HepG2 (cell line): ENCODE data around the gene CMTM1. TPM values are rescaled to one million over a fixed set of nuclear protein-coding genes. Genes with fewer than 3 reads are reported as not detected.

Experiments used
- ARNT2 ChIP-seq: sonication (generic); formaldehyde crosslinking; IDR thresholded peaks from 2 replicates; pipeline ENCODE4 v1.8.0; 2022; ENCODE audit warnings: mild to moderate bottlenecking, low read depth, missing genetic modification reagents, moderate library complexity
- ELF3 ChIP-seq: IDR thresholded peaks from 2 replicates; pipeline ENCODE4 v1.6.1; 2016; ENCODE audit warnings: missing genetic modification reagents, missing compliant biosample characterization
- GATA4 ChIP-seq: sonication (generic); IDR thresholded peaks from 2 replicates; pipeline ENCODE4 v1.6.1; 2016; ENCODE audit warnings: antibody characterized with exemption, low read depth, borderline replicate concordance
- GTF2F1 ChIP-seq: fragments of 150-350 bp; IDR thresholded peaks from 2 replicates; pipeline ENCODE4 v1.6.1; 2014; ENCODE audit warnings: low read length
- HCFC1 ChIP-seq: fragments of 150-350 bp; IDR thresholded peaks from 2 replicates; pipeline ENCODE4 v1.6.1; 2014; ENCODE audit warnings: low read depth, low read length
- KAT8 ChIP-seq: IDR thresholded peaks from 2 replicates; pipeline ENCODE4 v1.6.1; 2016; ENCODE audit warnings: missing genetic modification reagents, missing compliant biosample characterization
- KLF15 ChIP-seq: sonication (generic); formaldehyde crosslinking; IDR thresholded peaks from 2 replicates; pipeline ENCODE4 v1.8.1; 2023; ENCODE audit warnings: borderline replicate concordance, mild to moderate bottlenecking, inconsistent platforms, missing genetic modification reagents, mixed read lengths
- MEF2D ChIP-seq: sonication (generic); formaldehyde crosslinking; IDR thresholded peaks from 2 replicates; pipeline ENCODE4 v1.5.1; 2020; ENCODE audit warnings: mild to moderate bottlenecking, missing genetic modification reagents
- SMAD1 ChIP-seq: sonication (generic); formaldehyde crosslinking; IDR thresholded peaks from 2 replicates; pipeline ENCODE4 v1.4.0; 2020; ENCODE audit warnings: missing genetic modification reagents, low read depth, mild to moderate bottlenecking, borderline replicate concordance
- TBP ChIP-seq: sonication (generic); formaldehyde crosslinking; IDR thresholded peaks from 2 replicates; pipeline ENCODE4 v1.5.0; 2020; ENCODE audit warnings: missing genetic modification reagents
- ZEB1 ChIP-seq: IDR thresholded peaks from 2 replicates; pipeline ENCODE4 v1.6.1; 2012; ENCODE audit warnings: mild to moderate bottlenecking, low read depth, inconsistent platforms; ENCODE audit not compliant: insufficient replicate concordance
- ZNF547 ChIP-seq: sonication (generic); formaldehyde crosslinking; IDR thresholded peaks from 2 replicates; pipeline ENCODE4 v1.5.1; 2020; ENCODE audit warnings: mild to moderate bottlenecking, missing genetic modification reagents
- ZNF615 ChIP-seq: sonication (generic); formaldehyde crosslinking; IDR thresholded peaks from 2 replicates; pipeline ENCODE4 v1.5.0; 2020; ENCODE audit warnings: mild to moderate bottlenecking, missing genetic modification reagents, borderline replicate concordance
- ZNF746 ChIP-seq: sonication (generic); formaldehyde crosslinking; IDR thresholded peaks from 2 replicates; pipeline ENCODE4 v1.8.0; 2022; ENCODE audit warnings: mild to moderate bottlenecking, missing genetic modification reagents
- polyA plus RNA-seq, 8 experiments: library from polyadenylated mRNA; depleted of rRNA in 3 of 8; stranded (reverse) in 7 of 8; unstranded in 1 of 8; fragments of >200 nt; fragmentation: Illumina TruSeq in 4 of 8; extraction: Trizol in 4 of 8; gene quantifications; 2 replicates each; pipeline versions ENCODE4 v1.2.1 to v1.2.3, GENCODE V29; 2011 to 2016; ENCODE audit warnings: low read depth in 4 of 8, missing spikeins in 1 of 8, mixed read lengths in 1 of 8; ENCODE audit not compliant: insufficient read depth in 1 of 8
- total RNA-seq, 5 experiments: library from RNA; depleted of rRNA; stranded (reverse); fragments of >200 nt; fragmentation: Illumina TruSeq; extraction: Trizol; gene quantifications; 2 replicates each; pipeline ENCODE4 v1.2.3, GENCODE V29; 2016; ENCODE audit warnings: low read depth in 1 of 5
- TF ChIP-seq, protein P1 (sequence below): sonication (generic); formaldehyde crosslinking; IDR thresholded peaks from 2 replicates; pipeline ENCODE4 v1.5.0; 2020; ENCODE audit warnings: mild to moderate bottlenecking, missing genetic modification reagents
- TF ChIP-seq, protein P2 (sequence below): sonication (generic); formaldehyde crosslinking; conservative IDR thresholded peaks from 2 replicates; pipeline ENCODE4 v1.4.0; 2020; ENCODE audit warnings: mild to moderate bottlenecking, missing genetic modification reagents, moderate library complexity
- TF ChIP-seq, protein P3 (sequence below): sonication (generic); formaldehyde crosslinking; IDR thresholded peaks from 2 replicates; pipeline ENCODE4 v1.4.0; 2020; ENCODE audit warnings: missing genetic modification reagents, borderline replicate concordance
- TF ChIP-seq, protein P4 (sequence below): sonication (generic); formaldehyde crosslinking; IDR thresholded peaks from 2 replicates; pipeline ENCODE4 v1.4.0; 2020; ENCODE audit warnings: mild to moderate bottlenecking, missing genetic modification reagents
- TF ChIP-seq, protein P5 (sequence below): IDR thresholded peaks from 2 replicates; pipeline ENCODE4 v1.6.1; 2016

The CMTM1 gene
- total and polyA plus RNA-seq, 2 of the 13 experiments (the other 11 are each of a cell fraction or from before 2014, with no cell fraction given), result 1.7 to 2.9 TPM

DNA sequence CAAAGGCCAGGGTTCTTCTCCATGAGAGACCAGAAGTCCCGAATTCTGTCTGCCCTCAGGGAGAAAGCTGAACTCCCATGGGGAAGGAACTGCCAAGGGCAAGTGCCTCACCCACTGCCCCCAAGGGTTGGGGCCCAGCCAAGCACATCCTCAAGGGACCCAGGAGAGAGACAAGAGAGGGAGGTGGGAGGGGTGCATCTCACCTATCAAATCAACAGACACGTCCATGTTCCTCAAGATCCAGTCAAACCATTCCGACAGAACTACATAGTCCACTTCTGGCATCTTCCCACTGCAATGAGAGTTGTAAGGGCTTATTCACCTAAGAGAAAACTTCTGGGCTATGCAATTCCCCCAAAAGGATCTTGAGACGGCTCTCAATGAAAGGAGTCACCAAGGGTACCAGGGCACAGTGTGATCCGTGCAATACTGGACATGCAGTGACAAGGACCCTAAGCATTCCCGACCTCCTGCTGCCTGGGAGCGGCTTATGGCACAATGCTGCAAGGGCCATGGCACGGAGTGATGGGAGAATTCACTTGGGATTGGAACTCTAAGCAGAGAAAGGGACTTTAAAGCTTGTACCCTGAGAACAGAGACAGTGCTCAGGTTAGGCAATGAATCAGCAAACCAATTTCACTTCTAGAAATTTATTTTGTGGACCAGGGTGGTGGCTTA lies 48.5 kb upstream of the CMTM1 start (continued):
- TF ChIP-seq, protein P1, sequence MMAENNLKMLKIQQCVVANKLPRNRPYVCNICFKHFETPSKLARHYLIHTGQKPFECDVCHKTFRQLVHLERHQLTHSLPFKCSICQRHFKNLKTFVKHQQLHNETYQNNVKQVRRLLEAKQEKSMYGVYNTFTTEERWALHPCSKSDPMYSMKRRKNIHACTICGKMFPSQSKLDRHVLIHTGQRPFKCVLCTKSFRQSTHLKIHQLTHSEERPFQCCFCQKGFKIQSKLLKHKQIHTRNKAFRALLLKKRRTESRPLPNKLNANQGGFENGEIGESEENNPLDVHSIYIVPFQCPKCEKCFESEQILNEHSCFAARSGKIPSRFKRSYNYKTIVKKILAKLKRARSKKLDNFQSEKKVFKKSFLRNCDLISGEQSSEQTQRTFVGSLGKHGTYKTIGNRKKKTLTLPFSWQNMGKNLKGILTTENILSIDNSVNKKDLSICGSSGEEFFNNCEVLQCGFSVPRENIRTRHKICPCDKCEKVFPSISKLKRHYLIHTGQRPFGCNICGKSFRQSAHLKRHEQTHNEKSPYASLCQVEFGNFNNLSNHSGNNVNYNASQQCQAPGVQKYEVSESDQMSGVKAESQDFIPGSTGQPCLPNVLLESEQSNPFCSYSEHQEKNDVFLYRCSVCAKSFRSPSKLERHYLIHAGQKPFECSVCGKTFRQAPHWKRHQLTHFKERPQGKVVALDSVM (CRISPR knock-in tag), result no peak
- no peak for TF ChIP-seq KAT8 (CRISPR knock-in tag)
- no peak for TF ChIP-seq GTF2F1
- TF ChIP-seq, protein P2, sequence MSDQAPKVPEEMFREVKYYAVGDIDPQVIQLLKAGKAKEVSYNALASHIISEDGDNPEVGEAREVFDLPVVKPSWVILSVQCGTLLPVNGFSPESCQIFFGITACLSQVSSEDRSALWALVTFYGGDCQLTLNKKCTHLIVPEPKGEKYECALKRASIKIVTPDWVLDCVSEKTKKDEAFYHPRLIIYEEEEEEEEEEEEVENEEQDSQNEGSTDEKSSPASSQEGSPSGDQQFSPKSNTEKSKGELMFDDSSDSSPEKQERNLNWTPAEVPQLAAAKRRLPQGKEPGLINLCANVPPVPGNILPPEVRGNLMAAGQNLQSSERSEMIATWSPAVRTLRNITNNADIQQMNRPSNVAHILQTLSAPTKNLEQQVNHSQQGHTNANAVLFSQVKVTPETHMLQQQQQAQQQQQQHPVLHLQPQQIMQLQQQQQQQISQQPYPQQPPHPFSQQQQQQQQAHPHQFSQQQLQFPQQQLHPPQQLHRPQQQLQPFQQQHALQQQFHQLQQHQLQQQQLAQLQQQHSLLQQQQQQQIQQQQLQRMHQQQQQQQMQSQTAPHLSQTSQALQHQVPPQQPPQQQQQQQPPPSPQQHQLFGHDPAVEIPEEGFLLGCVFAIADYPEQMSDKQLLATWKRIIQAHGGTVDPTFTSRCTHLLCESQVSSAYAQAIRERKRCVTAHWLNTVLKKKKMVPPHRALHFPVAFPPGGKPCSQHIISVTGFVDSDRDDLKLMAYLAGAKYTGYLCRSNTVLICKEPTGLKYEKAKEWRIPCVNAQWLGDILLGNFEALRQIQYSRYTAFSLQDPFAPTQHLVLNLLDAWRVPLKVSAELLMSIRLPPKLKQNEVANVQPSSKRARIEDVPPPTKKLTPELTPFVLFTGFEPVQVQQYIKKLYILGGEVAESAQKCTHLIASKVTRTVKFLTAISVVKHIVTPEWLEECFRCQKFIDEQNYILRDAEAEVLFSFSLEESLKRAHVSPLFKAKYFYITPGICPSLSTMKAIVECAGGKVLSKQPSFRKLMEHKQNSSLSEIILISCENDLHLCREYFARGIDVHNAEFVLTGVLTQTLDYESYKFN (CRISPR knock-in tag), result no peak
- TF ChIP-seq, protein P3, sequence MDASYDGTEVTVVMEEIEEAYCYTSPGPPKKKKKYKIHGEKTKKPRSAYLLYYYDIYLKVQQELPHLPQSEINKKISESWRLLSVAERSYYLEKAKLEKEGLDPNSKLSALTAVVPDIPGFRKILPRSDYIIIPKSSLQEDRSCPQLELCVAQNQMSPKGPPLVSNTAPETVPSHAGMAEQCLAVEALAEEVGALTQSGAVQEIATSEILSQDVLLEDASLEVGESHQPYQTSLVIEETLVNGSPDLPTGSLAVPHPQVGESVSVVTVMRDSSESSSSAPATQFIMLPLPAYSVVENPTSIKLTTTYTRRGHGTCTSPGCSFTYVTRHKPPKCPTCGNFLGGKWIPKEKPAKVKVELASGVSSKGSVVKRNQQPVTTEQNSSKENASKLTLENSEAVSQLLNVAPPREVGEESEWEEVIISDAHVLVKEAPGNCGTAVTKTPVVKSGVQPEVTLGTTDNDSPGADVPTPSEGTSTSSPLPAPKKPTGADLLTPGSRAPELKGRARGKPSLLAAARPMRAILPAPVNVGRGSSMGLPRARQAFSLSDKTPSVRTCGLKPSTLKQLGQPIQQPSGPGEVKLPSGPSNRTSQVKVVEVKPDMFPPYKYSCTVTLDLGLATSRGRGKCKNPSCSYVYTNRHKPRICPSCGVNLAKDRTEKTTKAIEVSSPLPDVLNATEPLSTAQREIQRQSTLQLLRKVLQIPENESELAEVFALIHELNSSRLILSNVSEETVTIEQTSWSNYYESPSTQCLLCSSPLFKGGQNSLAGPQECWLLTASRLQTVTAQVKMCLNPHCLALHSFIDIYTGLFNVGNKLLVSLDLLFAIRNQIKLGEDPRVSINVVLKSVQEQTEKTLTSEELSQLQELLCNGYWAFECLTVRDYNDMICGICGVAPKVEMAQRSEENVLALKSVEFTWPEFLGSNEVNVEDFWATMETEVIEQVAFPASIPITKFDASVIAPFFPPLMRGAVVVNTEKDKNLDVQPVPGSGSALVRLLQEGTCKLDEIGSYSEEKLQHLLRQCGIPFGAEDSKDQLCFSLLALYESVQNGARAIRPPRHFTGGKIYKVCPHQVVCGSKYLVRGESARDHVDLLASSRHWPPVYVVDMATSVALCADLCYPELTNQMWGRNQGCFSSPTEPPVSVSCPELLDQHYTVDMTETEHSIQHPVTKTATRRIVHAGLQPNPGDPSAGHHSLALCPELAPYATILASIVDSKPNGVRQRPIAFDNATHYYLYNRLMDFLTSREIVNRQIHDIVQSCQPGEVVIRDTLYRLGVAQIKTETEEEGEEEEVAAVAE (CRISPR knock-in tag), result no peak
- TF ChIP-seq ZEB1, result no peak
- TF ChIP-seq ELF3 (CRISPR knock-in tag), result no peak
- no peak for TF ChIP-seq ARNT2 (CRISPR knock-in tag)
- no peak for TF ChIP-seq HCFC1
- TF ChIP-seq ZNF547 (CRISPR knock-in tag), result no peak
- TF ChIP-seq, protein P4, sequence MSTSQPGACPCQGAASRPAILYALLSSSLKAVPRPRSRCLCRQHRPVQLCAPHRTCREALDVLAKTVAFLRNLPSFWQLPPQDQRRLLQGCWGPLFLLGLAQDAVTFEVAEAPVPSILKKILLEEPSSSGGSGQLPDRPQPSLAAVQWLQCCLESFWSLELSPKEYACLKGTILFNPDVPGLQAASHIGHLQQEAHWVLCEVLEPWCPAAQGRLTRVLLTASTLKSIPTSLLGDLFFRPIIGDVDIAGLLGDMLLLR (CRISPR knock-in tag), result peak; percentile 63; the same call in 1 of the 2 replicates
- no peak for TF ChIP-seq SMAD1 (CRISPR knock-in tag)
- TF ChIP-seq MEF2D (CRISPR knock-in tag), result no peak
- TF ChIP-seq ZNF615 (CRISPR knock-in tag), result no peak
- no peak for TF ChIP-seq GATA4
- TF ChIP-seq, protein P5, sequence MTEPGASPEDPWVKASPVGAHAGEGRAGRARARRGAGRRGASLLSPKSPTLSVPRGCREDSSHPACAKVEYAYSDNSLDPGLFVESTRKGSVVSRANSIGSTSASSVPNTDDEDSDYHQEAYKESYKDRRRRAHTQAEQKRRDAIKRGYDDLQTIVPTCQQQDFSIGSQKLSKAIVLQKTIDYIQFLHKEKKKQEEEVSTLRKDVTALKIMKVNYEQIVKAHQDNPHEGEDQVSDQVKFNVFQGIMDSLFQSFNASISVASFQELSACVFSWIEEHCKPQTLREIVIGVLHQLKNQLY, result no peak
- TF ChIP-seq ZNF746 (CRISPR knock-in tag), result 0 out of 2 replicates have a peak, but pooled peaks have one; percentile 9
- TF ChIP-seq KLF15 (CRISPR knock-in tag), result no peak
- TF ChIP-seq TBP, result peak; percentile 31; the same call in 1 of the 2 replicates
